ENCODE measurements around the gene CENPB.

- TF ChIP-seq CTCF (IDR thresholded peaks at IDR 0.05): no peak
- no peak for TF ChIP-seq POLR2A (IDR thresholded peaks at IDR 0.05)
These were observed 1.1 kb downstream of the CENPB start for GRCh38 chr20:3785240-3786125.

Measured in thyroid gland (tissue), 4 donors.